HEK293 (cell line): Measurements from ENCODE around the gene VPS13D.

Source experiments
- CTCF ChIA-PET: fragments of 350-600 bp; formaldehyde crosslinking; extraction: SDS; loops from one replicate; lab custom pipeline; 2021; ENCODE audit warnings: antibody characterized with exemption; lab: Yijun Ruan, JAX
- POLR2A ChIA-PET: fragments of 300-600 bp; formaldehyde crosslinking; extraction: SDS; loops from one replicate; lab custom pipeline; 2020; ENCODE audit warnings: antibody characterized with exemption, inconsistent platforms; lab: Yijun Ruan, JAX
- H3K27ac ChIP-seq: fragments of 200-500 bp; sonication (Bioruptor generic); 2 replicates; pipeline ENCODE4 v1.5.1; 2014; ENCODE audit warnings: low read depth, low read length, control low read depth, inconsistent platforms; ENCODE audit errors: extremely low read depth
- H3K36me3 ChIP-seq, 2 experiments: fragments of 200-500 bp in 1 of 2; sonication (Bioruptor generic) in 1 of 2; 1 replicate in 1 of 2; 2 replicates in 1 of 2; pipeline ENCODE4 v1.5.1; 2014 to 2017; ENCODE audit warnings: inconsistent platforms in 2 of 2, low read length in 2 of 2; ENCODE audit not compliant: control insufficient read depth in 2 of 2, insufficient read depth in 1 of 2
- H3K4me1 ChIP-seq: fragments of 200-500 bp; sonication (Bioruptor generic); 2 replicates; pipeline ENCODE4 v1.5.1; 2014; ENCODE audit warnings: mild to moderate bottlenecking, low read length, inconsistent platforms; ENCODE audit not compliant: control insufficient read depth, insufficient read depth
- H3K4me3 ChIP-seq: 2 replicates; pipeline ENCODE4 v1.5.1; 2011; ENCODE audit warnings: low read depth, mild to moderate bottlenecking, control low read depth, low read length, moderate library complexity
- H3K9me3 ChIP-seq: fragments of 200-500 bp; sonication (Bioruptor generic); 2 replicates; pipeline ENCODE4 v1.5.1; 2014; ENCODE audit warnings: low read depth, low read length, inconsistent platforms; ENCODE audit not compliant: control insufficient read depth, insufficient read depth
- BCL11A ChIP-seq: fragments of 450-650 bp; formaldehyde crosslinking; IDR thresholded peaks from 2 replicates; pipeline ENCODE4 v1.5.1; 2016; ENCODE audit warnings: low read depth, missing biosample characterization, missing genetic modification characterization
- GLIS1 ChIP-seq: fragments of 450-650 bp; formaldehyde crosslinking; IDR thresholded peaks from 2 replicates; pipeline ENCODE4 v1.5.1; 2016; ENCODE audit warnings: missing biosample characterization, missing genetic modification characterization
- KLF7 ChIP-seq: fragments of 450-650 bp; formaldehyde crosslinking; IDR thresholded peaks from 2 replicates; pipeline ENCODE4 v1.5.1; 2016; ENCODE audit warnings: missing biosample characterization, missing genetic modification characterization, borderline replicate concordance
- PRDM2 ChIP-seq: fragments of 450-650 bp; formaldehyde crosslinking; IDR thresholded peaks from 2 replicates; pipeline ENCODE4 v1.5.1; 2016; ENCODE audit warnings: missing biosample characterization, missing genetic modification characterization, borderline replicate concordance
- PRDM4 ChIP-seq: fragments of 450-650 bp; formaldehyde crosslinking; IDR thresholded peaks from 2 replicates; pipeline ENCODE4 v1.5.1; 2017; ENCODE audit warnings: missing biosample characterization, missing genetic modification characterization
- RBAK ChIP-seq: fragments of 450-650 bp; formaldehyde crosslinking; IDR thresholded peaks from 2 replicates; pipeline ENCODE4 v1.5.1; 2016; ENCODE audit warnings: missing biosample characterization, missing genetic modification characterization
- SALL2 ChIP-seq: fragments of 450-650 bp; formaldehyde crosslinking; IDR thresholded peaks from 2 replicates; pipeline ENCODE4 v1.5.0; 2017; ENCODE audit warnings: missing biosample characterization, mild to moderate bottlenecking, missing genetic modification characterization, borderline replicate concordance
- ZFP37 ChIP-seq: fragments of 450-650 bp; formaldehyde crosslinking; IDR thresholded peaks from 2 replicates; pipeline ENCODE4 v1.5.1; 2016; ENCODE audit warnings: missing biosample characterization, missing genetic modification characterization
- ZIC2 ChIP-seq: fragments of 450-650 bp; formaldehyde crosslinking; IDR thresholded peaks from 2 replicates; pipeline ENCODE4 v1.5.1; 2016; ENCODE audit warnings: missing biosample characterization, missing genetic modification characterization
- ZNF133 ChIP-seq: fragments of 450-650 bp; formaldehyde crosslinking; IDR thresholded peaks from 2 replicates; pipeline ENCODE4 v1.5.1; 2016; ENCODE audit warnings: missing biosample characterization, missing genetic modification characterization
- ZNF146 ChIP-seq: fragments of 450-650 bp; formaldehyde crosslinking; IDR thresholded peaks from 2 replicates; pipeline ENCODE4 v1.5.1; 2016; ENCODE audit warnings: missing biosample characterization, missing genetic modification characterization
- ZNF23 ChIP-seq: fragments of 450-650 bp; formaldehyde crosslinking; IDR thresholded peaks from 2 replicates; pipeline ENCODE4 v1.5.1; 2016; ENCODE audit warnings: missing biosample characterization, missing genetic modification characterization, borderline replicate concordance
- ZNF521 ChIP-seq: fragments of 450-650 bp; formaldehyde crosslinking; IDR thresholded peaks from 2 replicates; pipeline ENCODE4 v1.5.1; 2017; ENCODE audit warnings: missing biosample characterization, mild to moderate bottlenecking, missing genetic modification characterization
- ZNF548 ChIP-seq: fragments of 450-650 bp; formaldehyde crosslinking; IDR thresholded peaks from 2 replicates; pipeline ENCODE4 v1.5.1; 2016; ENCODE audit warnings: missing biosample characterization, missing genetic modification characterization
- ZNF621 ChIP-seq: fragments of 450-650 bp; formaldehyde crosslinking; IDR thresholded peaks from 2 replicates; pipeline ENCODE4 v1.5.1; 2017; ENCODE audit warnings: missing biosample characterization, missing genetic modification characterization
- ZNF629 ChIP-seq: fragments of 450-650 bp; formaldehyde crosslinking; IDR thresholded peaks from 2 replicates; pipeline ENCODE4 v1.5.1; 2017; ENCODE audit warnings: missing biosample characterization, missing genetic modification characterization
- ZNF658 ChIP-seq: fragments of 450-650 bp; formaldehyde crosslinking; IDR thresholded peaks from 2 replicates; pipeline ENCODE4; 2016; ENCODE audit warnings: missing biosample characterization, missing genetic modification characterization
- ZNF707 ChIP-seq: fragments of 450-650 bp; formaldehyde crosslinking; IDR thresholded peaks from 2 replicates; pipeline ENCODE4 v1.5.1; 2016; ENCODE audit warnings: missing biosample characterization, missing genetic modification characterization
- TF ChIP-seq, protein P1 (sequence below): fragments of 450-650 bp; formaldehyde crosslinking; IDR thresholded peaks from 2 replicates; pipeline ENCODE4 v1.5.1; 2016; ENCODE audit warnings: missing biosample characterization, missing genetic modification characterization
- TF ChIP-seq, protein P2 (sequence below): fragments of 450-650 bp; formaldehyde crosslinking; IDR thresholded peaks from 2 replicates; pipeline ENCODE4 v1.5.1; 2016; ENCODE audit warnings: missing biosample characterization, missing genetic modification characterization
- TF ChIP-seq, protein P3 (sequence below): fragments of 450-650 bp; formaldehyde crosslinking; conservative IDR thresholded peaks from 2 replicates; pipeline ENCODE4 v1.5.1; 2016; ENCODE audit warnings: low read depth, missing biosample characterization, missing genetic modification characterization
- TF ChIP-seq, protein P4 (sequence below): fragments of 450-650 bp; formaldehyde crosslinking; IDR thresholded peaks from 2 replicates; pipeline ENCODE4 v1.5.1; 2016; ENCODE audit warnings: missing biosample characterization, missing genetic modification characterization

Gene VPS13D

DNA sequence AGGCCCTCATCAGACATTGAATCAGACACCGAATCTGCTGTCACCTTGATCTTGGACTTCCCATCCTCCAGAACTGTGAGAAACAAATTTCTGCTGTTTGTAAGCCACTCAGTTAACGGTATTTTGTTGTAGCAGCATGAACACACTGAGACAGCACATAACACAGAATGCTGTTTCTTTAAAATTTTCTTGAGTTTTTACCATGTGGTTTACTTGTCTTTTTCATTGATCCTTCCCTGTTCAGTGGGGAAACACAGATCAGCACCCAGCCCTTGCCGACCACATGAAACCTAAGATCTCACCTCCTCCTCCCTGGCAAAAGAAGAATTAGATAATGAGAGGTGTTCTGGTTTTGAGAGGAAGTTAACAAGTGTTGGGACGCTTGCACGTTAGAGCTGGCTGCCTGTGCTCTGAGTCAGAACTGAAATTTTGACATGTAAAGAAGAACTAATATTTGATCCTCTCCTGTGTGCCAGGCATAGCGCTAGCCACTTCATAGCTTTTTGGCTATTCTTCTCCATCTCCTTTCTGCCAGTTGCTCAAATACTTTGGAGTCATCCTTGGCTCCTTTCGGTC lies 208.6 kb downstream of the VPS13D start (continued):
- TF ChIP-seq PRDM2 (no peak), PRDM4 (no peak), RBAK (tag by site-specific recombination) (no peak), GLIS1 (tag by site-specific recombination) (no peak)
- TF ChIP-seq, protein P1, sequence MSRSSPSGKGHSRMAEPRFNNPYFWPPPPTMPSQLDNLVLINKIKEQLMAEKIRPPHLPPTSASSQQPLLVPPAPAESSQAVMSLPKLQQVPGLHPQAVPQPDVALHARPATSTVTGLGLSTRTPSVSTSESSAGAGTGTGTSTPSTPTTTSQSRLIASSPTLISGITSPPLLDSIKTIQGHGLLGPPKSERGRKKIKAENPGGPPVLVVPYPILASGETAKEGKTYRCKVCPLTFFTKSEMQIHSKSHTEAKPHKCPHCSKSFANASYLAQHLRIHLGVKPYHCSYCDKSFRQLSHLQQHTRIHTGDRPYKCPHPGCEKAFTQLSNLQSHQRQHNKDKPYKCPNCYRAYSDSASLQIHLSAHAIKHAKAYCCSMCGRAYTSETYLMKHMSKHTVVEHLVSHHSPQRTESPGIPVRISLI (tag by site-specific recombination), result no peak

- Histone ChIP-seq H3K36me3 (peaks cover 0 to 25% of the 10 kb centered on the region in 2 experiments; a peak in 1 of 3 replicates), H3K27ac (no peak overlapping the region), H3K4me1 (peaks cover 6% of the 10 kb centered on the region), H3K9me3 (no peaks in the 10 kb centered on the region), H3K4me3 (no peak overlapping the region)
- CTCF ChIA-PET, result no interaction called here
- POLR2A ChIA-PET, result interaction anchor here (0.5 kb wide), 1 partner anchor 50 kb away, joined by 3 read pairs; no protein-coding TSS in a partner anchor
- TF ChIP-seq SALL2 (tag by site-specific recombination), result no peak
- no peak for TF ChIP-seq ZNF548 (tag by site-specific recombination)
- no peak for TF ChIP-seq ZNF23 (tag by site-specific recombination)
- TF ChIP-seq ZNF146, result no peak
- no peak for TF ChIP-seq ZIC2 (tag by site-specific recombination)
- TF ChIP-seq, protein P2, sequence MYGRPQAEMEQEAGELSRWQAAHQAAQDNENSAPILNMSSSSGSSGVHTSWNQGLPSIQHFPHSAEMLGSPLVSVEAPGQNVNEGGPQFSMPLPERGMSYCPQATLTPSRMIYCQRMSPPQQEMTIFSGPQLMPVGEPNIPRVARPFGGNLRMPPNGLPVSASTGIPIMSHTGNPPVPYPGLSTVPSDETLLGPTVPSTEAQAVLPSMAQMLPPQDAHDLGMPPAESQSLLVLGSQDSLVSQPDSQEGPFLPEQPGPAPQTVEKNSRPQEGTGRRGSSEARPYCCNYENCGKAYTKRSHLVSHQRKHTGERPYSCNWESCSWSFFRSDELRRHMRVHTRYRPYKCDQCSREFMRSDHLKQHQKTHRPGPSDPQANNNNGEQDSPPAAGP (tag by site-specific recombination), result no peak
- no peak for TF ChIP-seq BCL11A (tag by site-specific recombination)
- no peak for TF ChIP-seq KLF7 (tag by site-specific recombination)
- no peak for TF ChIP-seq ZNF521 (tag by site-specific recombination)
- TF ChIP-seq, protein P3, sequence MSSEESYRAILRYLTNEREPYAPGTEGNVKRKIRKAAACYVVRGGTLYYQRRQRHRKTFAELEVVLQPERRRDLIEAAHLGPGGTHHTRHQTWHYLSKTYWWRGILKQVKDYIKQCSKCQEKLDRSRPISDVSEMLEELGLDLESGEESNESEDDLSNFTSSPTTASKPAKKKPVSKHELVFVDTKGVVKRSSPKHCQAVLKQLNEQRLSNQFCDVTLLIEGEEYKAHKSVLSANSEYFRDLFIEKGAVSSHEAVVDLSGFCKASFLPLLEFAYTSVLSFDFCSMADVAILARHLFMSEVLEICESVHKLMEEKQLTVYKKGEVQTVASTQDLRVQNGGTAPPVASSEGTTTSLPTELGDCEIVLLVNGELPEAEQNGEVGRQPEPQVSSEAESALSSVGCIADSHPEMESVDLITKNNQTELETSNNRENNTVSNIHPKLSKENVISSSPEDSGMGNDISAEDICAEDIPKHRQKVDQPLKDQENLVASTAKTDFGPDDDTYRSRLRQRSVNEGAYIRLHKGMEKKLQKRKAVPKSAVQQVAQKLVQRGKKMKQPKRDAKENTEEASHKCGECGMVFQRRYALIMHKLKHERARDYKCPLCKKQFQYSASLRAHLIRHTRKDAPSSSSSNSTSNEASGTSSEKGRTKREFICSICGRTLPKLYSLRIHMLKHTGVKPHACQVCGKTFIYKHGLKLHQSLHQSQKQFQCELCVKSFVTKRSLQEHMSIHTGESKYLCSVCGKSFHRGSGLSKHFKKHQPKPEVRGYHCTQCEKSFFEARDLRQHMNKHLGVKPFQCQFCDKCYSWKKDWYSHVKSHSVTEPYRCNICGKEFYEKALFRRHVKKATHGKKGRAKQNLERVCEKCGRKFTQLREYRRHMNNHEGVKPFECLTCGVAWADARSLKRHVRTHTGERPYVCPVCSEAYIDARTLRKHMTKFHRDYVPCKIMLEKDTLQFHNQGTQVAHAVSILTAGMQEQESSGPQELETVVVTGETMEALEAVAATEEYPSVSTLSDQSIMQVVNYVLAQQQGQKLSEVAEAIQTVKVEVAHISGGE, result no peak
- TF ChIP-seq ZNF133 (tag by site-specific recombination), result no peak
- no peak for TF ChIP-seq ZNF621 (tag by site-specific recombination)
- no peak for TF ChIP-seq ZFP37 (tag by site-specific recombination)
- no peak for TF ChIP-seq ZNF629 (tag by site-specific recombination)
- no peak for TF ChIP-seq ZNF658 (tag by site-specific recombination)
- no peak for TF ChIP-seq ZNF707 (tag by site-specific recombination)
- TF ChIP-seq, protein P4, sequence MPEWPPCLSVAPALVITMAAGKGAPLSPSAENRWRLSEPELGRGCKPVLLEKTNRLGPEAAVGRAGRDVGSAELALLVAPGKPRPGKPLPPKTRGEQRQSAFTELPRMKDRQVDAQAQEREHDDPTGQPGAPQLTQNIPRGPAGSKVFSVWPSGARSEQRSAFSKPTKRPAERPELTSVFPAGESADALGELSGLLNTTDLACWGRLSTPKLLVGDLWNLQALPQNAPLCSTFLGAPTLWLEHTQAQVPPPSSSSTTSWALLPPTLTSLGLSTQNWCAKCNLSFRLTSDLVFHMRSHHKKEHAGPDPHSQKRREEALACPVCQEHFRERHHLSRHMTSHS (tag by site-specific recombination), result no peak
These were observed 209.2 kb downstream of the VPS13D start for GRCh38 chr1:12439073-12439472.
